ENCODE data around the gene TXNIP. TPM values are rescaled to one million over a fixed set of nuclear protein-coding genes. Genes with fewer than 3 reads are reported as not detected.

Gene TXNIP
- total and polyA plus RNA-seq, 2 donors (not counting 1 experiment from before 2014, with no cell fraction given): 542 to 1,651 TPM

- H3K4me1 Mint-ChIP-seq: peaks cover 75% of the 10 kb centered on the region
- Histone ChIP-seq H3K4me2 (replicated peaks; ENCODE audit: low read depth, low read length, poor library complexity, severe bottlenecking) (peak overlapping the region; percentile 80), H3K4me1 (ENCODE audit: control insufficient read depth in 2 of 2, insufficient read depth in 2 of 2, low read length in 2 of 2) (peaks cover 52 to 66% of the 10 kb centered on the region in 2 donors), H3K9ac (ENCODE audit: low read length) (peak overlapping the region; percentile 81), H3K4me3 (ENCODE audit: control extremely low read depth in 1 of 5, extremely low read depth in 1 of 5, insufficient read depth in 1 of 5, low read depth in 2 of 5, low read length in 4 of 5) (peak overlapping the region; percentile 81 to 100 (median 95)), H4K20me1 (ENCODE audit: control insufficient read depth, insufficient read depth, low read length, poor library complexity, severe bottlenecking) (peaks cover 39% of the 10 kb centered on the region), H3K79me2 (ENCODE audit: control insufficient read depth, insufficient read depth, low read length) (peaks cover 46% of the 10 kb centered on the region), H2AFZ (ENCODE audit: insufficient read depth, low read depth, low read length, poor library complexity, severe bottlenecking) (no peak overlapping the region), H3K27me3 (replicated peaks in 1 of 4; ENCODE audit: control extremely low read depth in 1 of 4, control insufficient read depth in 3 of 4, insufficient read depth in 4 of 4, low read length in 3 of 4) (no peaks in the 10 kb centered on the region), H3K36me3 (replicated peaks in 1 of 2; ENCODE audit: control extremely low read depth in 1 of 2, control insufficient read depth in 1 of 2, extremely low read depth in 1 of 2, insufficient read depth in 2 of 2, low read length in 1 of 2) (peaks cover 12 to 40% of the 10 kb centered on the region in 2 experiments), H3K27ac (ENCODE audit: low read length in 2 of 2) (peak overlapping the region; percentile 82 to 96), H3K9me3 (ENCODE audit: control extremely low read depth in 1 of 3, control insufficient read depth in 2 of 3, insufficient read depth in 1 of 3, low read length in 2 of 3) (no peaks in the 10 kb centered on the region)
- H3K27me3 Mint-ChIP-seq: no peaks in the 10 kb centered on the region
- WGBS (ENCODE audit: insufficient coverage): 0% methylated on average over 7 of the region's 13 CpGs
- no peak for TF ChIP-seq EZH2 (IDR thresholded peaks at IDR 0.05; ENCODE audit: borderline replicate concordance, insufficient read depth, low read depth, low read length, poor library complexity, severe bottlenecking)
- no peak for TF ChIP-seq CTCF (IDR thresholded peaks at IDR 0.05)
- ChIA-PET CTCF (interaction anchor here (1.8 to 14.8 kb wide), 4 partner anchors 13 to 69 kb away, joined by 5 to 207 read pairs (median 72); partner anchors contain the start of genes LIX1L and RBM8A), POLR2A (interaction anchor here (2.9 to 12.1 kb wide), 3 partner anchors 10 to 17 kb away, joined by 31 to 131 read pairs (median 43); no protein-coding TSS in a partner anchor)
- intact Hi-C loops (cut with micrococcal nuclease): loop anchor here (1.0 to 5.0 kb wide), 6 partner anchors 17 to 139 kb away; partner anchors contain the start of genes LIX1L, PEX11B and PIAS3
- H3K4me3 Mint-ChIP-seq: peak overlapping the region; percentile 95
- no peaks in the 10 kb centered on the region for H3K9me3 Mint-ChIP-seq (ENCODE audit: insufficient read depth)
- no peak for ATAC-seq (ENCODE audit: low read depth)
- DNase-seq: no peak
- peak overlapping the region; percentile 100 for H3K27ac Mint-ChIP-seq
These were observed 381 bp downstream of the TXNIP start for GRCh38 chr1:145995964-145996432.

All from B cell (primary cell).